IPS-20b (cell line): Measurements from ENCODE around the gene PWWP2B.
"Not testable (repeated sequence)": the region's sequence is repeated elsewhere in the genome, so short reads cannot be mapped to it uniquely, and the experiment has no call there.

ENCODE experiments used
- H3K27ac ChIP-seq: one replicate; pipeline ENCODE4 v1.5.1; 2013; ENCODE audit warnings: low read length
- H3K27me3 ChIP-seq: 2 replicates; pipeline ENCODE4 v1.6.1; 2013; ENCODE audit warnings: mild to moderate bottlenecking, low read length, inconsistent platforms; ENCODE audit not compliant: insufficient read depth
- H3K36me3 ChIP-seq: 2 replicates; pipeline ENCODE4 v1.6.1; 2013; ENCODE audit warnings: low read depth, mild to moderate bottlenecking, inconsistent platforms, low read length, moderate library complexity; ENCODE audit not compliant: insufficient read depth
- H3K4me1 ChIP-seq: 2 replicates; pipeline ENCODE4 v1.6.1; 2013; ENCODE audit warnings: mild to moderate bottlenecking, control low read depth, inconsistent platforms, low read length, moderate library complexity; ENCODE audit not compliant: insufficient read depth
- H3K4me3 ChIP-seq: 2 replicates; pipeline ENCODE4 v1.5.1; 2013; ENCODE audit warnings: mild to moderate bottlenecking, low read length, inconsistent platforms
- H3K9ac ChIP-seq: 2 replicates; pipeline ENCODE4 v1.6.1; 2013; ENCODE audit warnings: low read depth, mild to moderate bottlenecking, inconsistent platforms, low read length, moderate library complexity
- H3K9me3 ChIP-seq: 2 replicates; pipeline ENCODE4 v1.6.1; 2013; ENCODE audit warnings: mild to moderate bottlenecking, low read depth, low read length, inconsistent platforms; ENCODE audit not compliant: insufficient read depth

PWWP2B gene

GRCh38 chr10:132375116-132375794 is 21.7 kb upstream of the PWWP2B start:
- Histone ChIP-seq H3K36me3 (no peaks in the 10 kb centered on the region), H3K4me1 (no peaks in the 10 kb centered on the region; the same call in 1 of the 2 replicates), H3K27ac (no peak overlapping the region), H3K27me3 (no peaks in the 10 kb centered on the region), H3K9me3 (no peaks in the 10 kb centered on the region), H3K9ac (no peak overlapping the region), H3K4me3 (no peak overlapping the region)

DNA sequence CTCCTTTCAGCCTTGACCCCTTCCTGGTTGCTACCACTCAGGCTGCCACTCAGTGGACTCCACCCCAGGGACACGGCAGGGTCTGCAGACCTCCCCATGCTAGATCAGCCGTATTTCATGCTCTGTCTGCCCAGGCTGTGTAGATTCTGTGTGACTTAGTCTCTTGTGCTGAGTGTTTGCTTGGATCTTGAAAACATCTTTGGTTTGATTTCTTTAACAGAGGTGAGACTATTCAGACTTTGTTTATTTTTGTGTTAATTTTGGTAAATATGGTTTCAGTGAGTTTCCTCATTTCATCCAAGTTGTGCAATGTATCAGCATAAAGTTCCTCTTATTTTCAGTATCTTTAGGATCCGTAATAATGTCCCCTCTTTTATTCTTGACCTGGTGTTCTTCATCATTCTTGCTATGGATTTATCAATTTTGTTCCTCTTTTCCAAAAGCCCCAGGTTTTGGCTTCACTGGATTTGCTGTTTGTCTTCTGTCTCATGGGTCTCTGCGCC is 21.2 kb upstream of the PWWP2B start:
- Histone ChIP-seq H3K9me3 (no peaks in the 10 kb centered on the region), H3K4me1 (no peaks in the 10 kb centered on the region; the same call in 1 of the 2 replicates), H3K9ac (no peak overlapping the region), H3K4me3 (no peak overlapping the region), H3K36me3 (no peaks in the 10 kb centered on the region), H3K27me3 (no peaks in the 10 kb centered on the region), H3K27ac (no peak overlapping the region)

- Histone ChIP-seq H3K4me1 (no peaks in the 10 kb centered on the region; the same call in 1 of the 2 replicates), H3K27me3 (no peaks in the 10 kb centered on the region)
These were observed 20.6 kb upstream of the PWWP2B start for GRCh38 chr10:132376394-132376851.

GRCh38 chr10:132377326-132377725 is 19.7 kb upstream of the PWWP2B start:
- H3K36me3 ChIP-seq, result no peaks in the 10 kb centered on the region
- no peaks in the 10 kb centered on the region; the same call in 1 of the 2 replicates for H3K4me1 ChIP-seq
- H3K27ac ChIP-seq, result no peak overlapping the region
- H3K4me3 ChIP-seq, result no peak overlapping the region
- no peak overlapping the region for H3K9ac ChIP-seq
- no peaks in the 10 kb centered on the region for H3K9me3 ChIP-seq
- no peaks in the 10 kb centered on the region for H3K27me3 ChIP-seq

More at GRCh38 chr10:132376394-132376851, 20.6 kb upstream of the PWWP2B start:
- Histone ChIP-seq H3K36me3 (no peaks in the 10 kb centered on the region), H3K9ac (no peak overlapping the region), H3K4me3 (no peak overlapping the region), H3K27ac (no peak overlapping the region), H3K9me3 (no peaks in the 10 kb centered on the region)

- H3K4me3 ChIP-seq, H3K27me3 ChIP-seq, H3K36me3 ChIP-seq, H3K27ac ChIP-seq, H3K9ac ChIP-seq, H3K9me3 ChIP-seq, H3K4me1 ChIP-seq: not testable (repeated sequence)
These were observed 18.0 kb upstream of the PWWP2B start for GRCh38 chr10:132379026-132379425.

DNA sequence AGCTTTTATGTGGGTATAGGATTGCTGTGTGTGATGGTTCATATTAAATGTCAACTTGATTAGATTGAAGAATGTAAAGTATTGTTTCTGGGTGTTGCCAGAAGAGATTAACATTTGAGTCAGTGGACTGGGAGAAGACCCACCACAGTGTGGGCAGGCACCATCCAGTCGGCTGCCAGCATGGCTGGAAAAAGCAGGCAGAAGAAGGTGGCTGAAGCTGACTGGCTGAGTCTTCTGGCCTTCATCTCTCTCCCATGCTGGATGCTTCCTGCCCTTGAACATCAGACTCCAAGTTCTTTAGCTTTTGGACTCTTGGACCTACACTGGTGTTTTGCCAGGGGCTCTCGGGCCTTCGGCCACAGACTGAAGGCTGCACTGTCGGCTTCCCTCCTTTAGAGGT is 16.0 kb upstream of the PWWP2B start:
- H3K9ac ChIP-seq, H3K4me1 ChIP-seq, H3K9me3 ChIP-seq, H3K27ac ChIP-seq, H3K36me3 ChIP-seq, H3K27me3 ChIP-seq, H3K4me3 ChIP-seq: not testable (repeated sequence)

GRCh38 chr10:132381741-132382140 is 15.3 kb upstream of the PWWP2B start:
- no peak overlapping the region for H3K9ac ChIP-seq
- no peak overlapping the region for H3K4me3 ChIP-seq
- no peak overlapping the region for H3K27ac ChIP-seq
- no peaks in the 10 kb centered on the region for H3K4me1 ChIP-seq
- no peaks in the 10 kb centered on the region for H3K9me3 ChIP-seq
- no peaks in the 10 kb centered on the region for H3K27me3 ChIP-seq
- H3K36me3 ChIP-seq, result no peaks in the 10 kb centered on the region

DNA sequence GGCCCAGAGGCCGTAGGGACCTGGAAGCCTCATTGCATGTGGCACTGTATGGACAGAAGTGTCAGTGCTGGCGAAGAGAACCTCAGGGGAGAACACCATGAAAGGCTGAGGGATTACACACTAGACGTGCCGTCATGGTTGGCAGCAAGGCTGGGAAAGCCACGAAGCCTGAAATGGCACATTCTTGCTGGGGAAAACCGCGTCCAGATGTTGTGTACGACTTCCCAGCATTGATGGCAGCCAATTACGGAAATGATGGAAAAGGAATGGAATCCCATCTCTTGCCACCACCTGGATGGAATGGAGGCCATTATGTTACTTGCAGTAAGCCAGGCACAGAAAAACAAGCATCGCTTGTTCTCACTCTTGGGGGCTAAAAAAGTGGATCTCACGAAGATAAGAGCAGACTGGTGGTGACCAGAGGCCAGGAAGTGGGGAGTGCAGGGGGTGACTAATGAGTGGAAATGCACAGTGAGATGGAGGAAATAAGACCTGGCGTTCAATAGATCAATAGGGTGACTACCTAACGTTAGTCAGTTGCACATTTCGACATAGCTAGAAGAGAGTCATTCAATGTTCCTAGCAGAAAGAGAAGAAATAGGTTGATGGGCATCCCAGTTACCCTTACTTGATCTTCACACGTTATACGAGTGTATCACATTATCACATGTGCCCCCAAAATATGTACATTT is 14.6 kb upstream of the PWWP2B start:
- H3K9me3 ChIP-seq, result no peaks in the 10 kb centered on the region
- no peak overlapping the region for H3K27ac ChIP-seq
- no peak overlapping the region for H3K4me3 ChIP-seq
- no peaks in the 10 kb centered on the region for H3K27me3 ChIP-seq
- H3K9ac ChIP-seq, result no peak overlapping the region
- H3K36me3 ChIP-seq, result no peaks in the 10 kb centered on the region
- H3K4me1 ChIP-seq, result no peaks in the 10 kb centered on the region

DNA sequence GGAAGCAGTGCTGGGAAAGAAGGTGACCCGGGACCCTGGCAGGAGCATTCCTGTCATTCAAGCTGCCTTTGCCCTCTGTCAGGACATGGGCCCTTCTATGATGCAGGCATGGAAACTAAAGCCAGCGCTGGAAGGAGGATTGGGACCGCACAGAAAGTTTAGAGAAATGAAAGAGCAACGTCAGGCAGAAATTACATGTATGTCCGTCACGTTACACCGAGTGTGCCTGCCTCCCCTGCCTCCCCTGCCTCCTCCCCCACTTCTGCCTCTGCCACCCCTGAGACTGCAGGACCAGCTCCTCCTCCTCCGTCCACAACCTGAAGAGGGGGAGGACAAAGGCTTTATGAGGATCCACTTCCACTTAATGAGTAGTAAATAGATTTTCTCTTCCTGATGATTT is 13.9 kb upstream of the PWWP2B start:
- no peaks in the 10 kb centered on the region for H3K36me3 ChIP-seq
- H3K4me1 ChIP-seq, result no peaks in the 10 kb centered on the region
- H3K9ac ChIP-seq, result no peak overlapping the region
- H3K27me3 ChIP-seq, result no peaks in the 10 kb centered on the region
- no peaks in the 10 kb centered on the region for H3K9me3 ChIP-seq
- no peak overlapping the region for H3K4me3 ChIP-seq
- H3K27ac ChIP-seq, result no peak overlapping the region

DNA sequence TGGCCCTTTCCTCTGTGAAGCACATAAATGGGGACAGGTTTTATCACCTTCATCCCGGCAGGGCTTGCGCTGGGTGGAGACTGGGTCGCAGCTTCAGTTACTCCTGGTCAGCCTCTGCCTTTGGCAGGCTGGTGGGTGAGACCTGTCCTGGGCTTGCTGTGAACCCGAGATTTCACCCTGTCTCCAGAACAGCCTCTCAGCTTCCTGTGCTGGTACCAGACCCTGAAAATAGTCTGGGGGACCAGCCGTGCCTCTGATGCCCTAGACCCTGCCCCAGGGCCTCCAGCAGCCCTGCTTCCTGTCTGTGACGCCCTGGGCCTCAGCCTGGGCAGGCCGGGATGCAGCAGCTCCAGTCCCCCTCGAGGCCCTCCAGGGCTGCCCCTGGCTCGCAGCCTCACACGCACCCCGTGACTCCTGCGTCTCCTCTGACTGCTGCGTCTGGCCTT is 13.2 kb upstream of the PWWP2B start:
- Histone ChIP-seq H3K4me1 (no peaks in the 10 kb centered on the region), H3K27ac (no peak overlapping the region), H3K36me3 (no peaks in the 10 kb centered on the region), H3K9ac (no peak overlapping the region), H3K27me3 (no peaks in the 10 kb centered on the region), H3K4me3 (no peak overlapping the region), H3K9me3 (no peaks in the 10 kb centered on the region)

GRCh38 chr10:132384618-132385388 is 12.2 kb upstream of the PWWP2B start:
- H3K27ac ChIP-seq, result no peak overlapping the region
- H3K4me1 ChIP-seq, result peaks cover 3% of the 10 kb centered on the region; the same call in 1 of the 2 replicates
- H3K9ac ChIP-seq, result no peak overlapping the region
- no peaks in the 10 kb centered on the region for H3K27me3 ChIP-seq
- no peaks in the 10 kb centered on the region for H3K9me3 ChIP-seq
- no peaks in the 10 kb centered on the region for H3K36me3 ChIP-seq
- H3K4me3 ChIP-seq, result no peak overlapping the region
